Measurements from ENCODE around the gene C5orf47. TPM values are rescaled to one million over a fixed set of nuclear protein-coding genes. Genes with fewer than 3 reads are reported as not detected.

Gene C5orf47
- total RNA-seq, 2 experiments from 2014 or later = not detected

GRCh38 chr5:173962436-173962972, 26.5 kb upstream of the C5orf47 start:
- intact Hi-C loops (cut with micrococcal nuclease) = no loop called here
- POLR2A ChIA-PET = interaction anchor here (0.6 kb wide), 1 partner anchor 431 kb away, joined by 3 read pairs; no protein-coding TSS in a partner anchor
- no peak for DNase-seq
- H3K36me3 Mint-ChIP-seq = no peaks in the 10 kb centered on the region
- H3K4me1 Mint-ChIP-seq (ENCODE audit: low read depth) = peaks cover 16% of the 10 kb centered on the region
- H3K27ac Mint-ChIP-seq = no peak overlapping the region
- H3K9me3 Mint-ChIP-seq = no peaks in the 10 kb centered on the region
- CTCF ChIA-PET = interaction anchor here (0.8 to 3.1 kb wide), 4 partner anchors 8 to 389 kb away, joined by 3 to 22 read pairs (median 3); no protein-coding TSS in a partner anchor
- H3K4me3 Mint-ChIP-seq = no peak overlapping the region
- no peaks in the 10 kb centered on the region for H3K27me3 Mint-ChIP-seq

GRCh38 chr5:173963182-173963838, 25.7 kb upstream of the C5orf47 start:
- Mint-ChIP-seq H3K9me3 (no peaks in the 10 kb centered on the region), H3K4me1 (ENCODE audit: low read depth) (peaks cover 16% of the 10 kb centered on the region), H3K27ac (no peak overlapping the region), H3K27me3 (no peaks in the 10 kb centered on the region), H3K36me3 (no peaks in the 10 kb centered on the region), H3K4me3 (no peak overlapping the region)
- ChIA-PET POLR2A (interaction anchor here (0.6 kb wide), 1 partner anchor 244 kb away, joined by 4 read pairs; no protein-coding TSS in a partner anchor), CTCF (interaction anchor here (0.5 to 3.1 kb wide), 5 partner anchors 7 to 390 kb away, joined by 3 to 22 read pairs (median 3); no protein-coding TSS in a partner anchor)
- intact Hi-C loops (cut with micrococcal nuclease) = no loop called here
- DNase-seq = no peak

GRCh38 chr5:173963867-173964441, 25.0 kb upstream of the C5orf47 start:
- H3K9me3 Mint-ChIP-seq = no peaks in the 10 kb centered on the region
- H3K27me3 Mint-ChIP-seq = no peaks in the 10 kb centered on the region
- no peak overlapping the region for H3K27ac Mint-ChIP-seq
- intact Hi-C loops (cut with micrococcal nuclease) = no loop called here
- no peak overlapping the region for H3K4me3 Mint-ChIP-seq
- no peaks in the 10 kb centered on the region for H3K36me3 Mint-ChIP-seq
- CTCF ChIA-PET = interaction anchor here (3.1 kb wide), 1 partner anchor 9 kb away, joined by 22 read pairs; no protein-coding TSS in a partner anchor
- POLR2A ChIA-PET = interaction anchor here (0.6 kb wide), 1 partner anchor 244 kb away, joined by 4 read pairs; no protein-coding TSS in a partner anchor
- no peak for DNase-seq
- H3K4me1 Mint-ChIP-seq (ENCODE audit: low read depth) = peaks cover 16% of the 10 kb centered on the region

GRCh38 chr5:173964506-173964905, 24.5 kb upstream of the C5orf47 start:
- ChIA-PET CTCF (interaction anchor here (3.1 kb wide), 1 partner anchor 8 kb away, joined by 22 read pairs; no protein-coding TSS in a partner anchor), POLR2A (no interaction called here)

GRCh38 chr5:173967241-173967640, 21.7 kb upstream of the C5orf47 start:
- peaks cover 2% of the 10 kb centered on the region for H3K27me3 Mint-ChIP-seq
- POLR2A ChIA-PET = interaction anchor here (0.6 kb wide), 1 partner anchor 31 kb away, joined by 4 read pairs; no protein-coding TSS in a partner anchor
- H3K4me1 Mint-ChIP-seq (ENCODE audit: low read depth) = peaks cover 13% of the 10 kb centered on the region
- H3K27ac Mint-ChIP-seq = no peak overlapping the region
- H3K36me3 Mint-ChIP-seq = no peaks in the 10 kb centered on the region
- CTCF ChIA-PET = interaction anchor here (1.4 kb wide), 1 partner anchor 349 kb away, joined by 6 read pairs; no protein-coding TSS in a partner anchor
- H3K4me3 Mint-ChIP-seq = no peak overlapping the region
- no peaks in the 10 kb centered on the region for H3K9me3 Mint-ChIP-seq
- intact Hi-C loops (cut with micrococcal nuclease) = no loop called here
- DNase-seq = no peak

More at GRCh38 chr5:173964506-173964905, 24.5 kb upstream of the C5orf47 start:
- Mint-ChIP-seq H3K36me3 (no peaks in the 10 kb centered on the region), H3K27me3 (no peaks in the 10 kb centered on the region), H3K4me1 (ENCODE audit: low read depth) (peaks cover 16% of the 10 kb centered on the region), H3K9me3 (no peaks in the 10 kb centered on the region), H3K27ac (no peak overlapping the region), H3K4me3 (no peak overlapping the region)
- no peak for DNase-seq
- intact Hi-C loops (cut with micrococcal nuclease) = no loop called here

- Mint-ChIP-seq H3K9me3 (no peaks in the 10 kb centered on the region), H3K36me3 (no peaks in the 10 kb centered on the region), H3K27me3 (peaks cover 2% of the 10 kb centered on the region), H3K4me1 (ENCODE audit: low read depth) (peaks cover 17% of the 10 kb centered on the region), H3K27ac (no peak overlapping the region), H3K4me3 (no peak overlapping the region)
- CTCF ChIA-PET = interaction anchor here (1.4 kb wide), 1 partner anchor 350 kb away, joined by 6 read pairs; no protein-coding TSS in a partner anchor
- intact Hi-C loops (cut with micrococcal nuclease) = no loop called here
- POLR2A ChIA-PET = no interaction called here
- DNase-seq = no peak
Observed at GRCh38 chr5:173968154-173968797, 20.7 kb upstream of the C5orf47 start.

- no peak for DNase-seq
- peaks cover 16% of the 10 kb centered on the region for H3K4me1 Mint-ChIP-seq (ENCODE audit: low read depth)
- H3K27me3 Mint-ChIP-seq = peaks cover 2% of the 10 kb centered on the region
- CTCF ChIA-PET = no interaction called here
- no peak overlapping the region for H3K27ac Mint-ChIP-seq
- H3K36me3 Mint-ChIP-seq = no peaks in the 10 kb centered on the region
- intact Hi-C loops (cut with micrococcal nuclease) = loop anchor here (5.0 kb wide), 1 partner anchor 82 kb away; the partner anchor contains the start of gene CPEB4
- no peak overlapping the region for H3K4me3 Mint-ChIP-seq
- no peaks in the 10 kb centered on the region for H3K9me3 Mint-ChIP-seq
- POLR2A ChIA-PET = no interaction called here
Observed at GRCh38 chr5:173969167-173970049, 19.6 kb upstream of the C5orf47 start.

- intact Hi-C loops (cut with micrococcal nuclease) = loop anchor here (5.0 kb wide), 1 partner anchor 84 kb away; the partner anchor contains the start of gene CPEB4
- Mint-ChIP-seq H3K27me3 (peaks cover 2% of the 10 kb centered on the region), H3K4me3 (no peak overlapping the region), H3K4me1 (ENCODE audit: low read depth) (peaks cover 9% of the 10 kb centered on the region), H3K9me3 (no peaks in the 10 kb centered on the region), H3K36me3 (no peaks in the 10 kb centered on the region), H3K27ac (no peak overlapping the region)
- POLR2A ChIA-PET = no interaction called here
- CTCF ChIA-PET = interaction anchor here (0.8 to 2.3 kb wide), 6 partner anchors 8 to 380 kb away, joined by 3 to 22 read pairs (median 4); no protein-coding TSS in a partner anchor
- no peak for DNase-seq
Observed at GRCh38 chr5:173970878-173971650, 17.9 kb upstream of the C5orf47 start.

GRCh38 chr5:173971681-173972345, 17.2 kb upstream of the C5orf47 start:
- no peak overlapping the region for H3K27ac Mint-ChIP-seq
- ChIA-PET CTCF (interaction anchor here (1.1 to 3.7 kb wide), 5 partner anchors 9 to 380 kb away, joined by 4 to 115 read pairs (median 10); partner anchors contain the start of gene BOD1), POLR2A (no interaction called here)
- peaks cover 9% of the 10 kb centered on the region for H3K4me1 Mint-ChIP-seq (ENCODE audit: low read depth)
- intact Hi-C loops (cut with micrococcal nuclease) = loop anchor here (5.0 kb wide), 1 partner anchor 85 kb away; the partner anchor contains the start of gene CPEB4
- H3K27me3 Mint-ChIP-seq = peaks cover 2% of the 10 kb centered on the region
- no peak for DNase-seq
- no peaks in the 10 kb centered on the region for H3K9me3 Mint-ChIP-seq
- no peaks in the 10 kb centered on the region for H3K36me3 Mint-ChIP-seq
- H3K4me3 Mint-ChIP-seq = no peak overlapping the region

- H3K27ac Mint-ChIP-seq = no peak overlapping the region
- H3K4me3 Mint-ChIP-seq = no peak overlapping the region
- no peaks in the 10 kb centered on the region for H3K36me3 Mint-ChIP-seq
- no peak for DNase-seq
- ChIA-PET POLR2A (interaction anchor here (0.9 kb wide), 1 partner anchor 357 kb away, joined by 4 read pairs; the partner anchor contains the start of gene BOD1), CTCF (interaction anchor here (0.7 to 3.7 kb wide), 23 partner anchors 10 to 678 kb away, joined by 3 to 115 read pairs (median 5); partner anchors contain the start of gene BOD1)
- intact Hi-C loops (cut with micrococcal nuclease) = loop anchor here (5.0 kb wide), 1 partner anchor 85 kb away; the partner anchor contains the start of gene CPEB4
- no peaks in the 10 kb centered on the region for H3K9me3 Mint-ChIP-seq
- peaks cover 2% of the 10 kb centered on the region for H3K27me3 Mint-ChIP-seq
- peaks cover 9% of the 10 kb centered on the region for H3K4me1 Mint-ChIP-seq (ENCODE audit: low read depth)
Observed at GRCh38 chr5:173972607-173972924, 16.4 kb upstream of the C5orf47 start.

Data from activated CD4-positive, alpha-beta memory T cell treated with anti-CD3 and anti-CD28 coated beads for 36 hours (primary cell).